ENCODE data around the gene TJP1.
"Not testable (repeated sequence)": the region's sequence is repeated elsewhere in the genome, so short reads cannot be mapped to it uniquely, and the experiment has no call there.

Gene TJP1

GRCh38 chr15:29698030-29698701 is 124.1 kb downstream of the TJP1 start:
- no peak for TF ChIP-seq CTCF (IDR thresholded peaks at IDR 0.05; ENCODE audit: low read depth, low read length)
- DNase-seq (ENCODE audit: extremely low read depth, low read depth), result no peak

GRCh38 chr15:29696950-29697738 is 125.1 kb downstream of the TJP1 start:
- TF ChIP-seq CTCF (IDR thresholded peaks at IDR 0.05; ENCODE audit: low read depth, low read length), result no peak
- no peak for DNase-seq (ENCODE audit: extremely low read depth, low read depth)

DNA sequence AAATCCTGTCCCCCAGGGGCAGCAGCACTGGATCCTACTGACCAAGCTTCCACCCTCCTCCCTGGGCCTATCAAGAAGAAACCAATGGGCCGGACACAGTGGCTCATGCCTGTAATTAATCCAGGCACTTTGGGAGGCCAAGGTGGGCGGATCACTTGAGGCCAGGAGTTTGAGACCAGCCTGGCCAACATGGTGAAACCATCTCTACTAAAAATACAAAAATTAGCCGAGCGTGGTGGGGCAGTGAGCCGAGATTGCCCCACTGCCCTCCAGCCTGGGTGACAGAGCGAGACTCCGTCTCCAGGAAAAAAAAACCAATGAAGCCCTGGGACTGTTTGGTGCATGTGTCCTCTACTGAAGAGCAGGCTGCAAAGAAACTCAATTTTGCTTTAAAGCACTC is 125.8 kb downstream of the TJP1 start:
- DNase-seq (ENCODE audit: extremely low read depth, low read depth), result not testable (repeated sequence)

DNA sequence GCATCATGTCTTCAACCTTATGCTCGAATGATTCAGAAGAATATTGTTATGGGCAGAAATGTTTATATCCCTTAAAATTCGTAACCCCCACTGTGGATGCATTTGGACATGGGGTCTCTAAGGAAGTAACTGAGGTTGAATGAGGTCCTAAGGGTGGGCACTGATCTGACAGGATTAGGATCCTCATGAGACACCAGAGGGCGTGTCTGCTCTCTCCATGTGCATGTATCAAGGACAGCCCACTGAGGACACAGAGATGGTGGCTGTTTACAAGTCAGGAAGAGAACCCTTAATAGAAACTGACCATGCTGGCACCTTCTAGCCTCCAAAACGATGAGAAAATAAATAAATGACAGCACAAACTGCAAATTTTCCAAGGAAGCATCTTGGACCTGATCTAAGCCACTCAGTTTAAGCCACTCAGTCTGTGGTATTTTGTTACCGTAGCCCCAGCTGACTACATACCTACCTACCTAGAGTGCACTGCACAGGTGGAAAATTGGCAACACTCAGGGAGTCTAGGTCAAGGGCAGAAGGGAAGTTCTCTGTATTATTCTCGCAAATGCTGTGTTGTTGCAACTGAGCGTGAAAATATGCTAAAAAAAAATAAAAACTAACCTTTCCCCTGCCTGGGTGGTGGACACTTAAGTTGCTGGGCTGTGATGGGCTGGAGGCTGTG is 126.6 kb downstream of the TJP1 start:
- no peak for DNase-seq (ENCODE audit: extremely low read depth, low read depth)

GRCh38 chr15:29693225-29693624 is 129.0 kb downstream of the TJP1 start:
- no peak for TF ChIP-seq CTCF (IDR thresholded peaks at IDR 0.05; ENCODE audit: low read depth, low read length)

More for the DNA sequence above, 126.6 kb downstream of the TJP1 start:
- TF ChIP-seq CTCF (IDR thresholded peaks at IDR 0.05; ENCODE audit: low read depth, low read length), result no peak

GRCh38 chr15:29692527-29692926 is 129.7 kb downstream of the TJP1 start:
- DNase-seq (ENCODE audit: extremely low read depth, low read depth), result no peak
- TF ChIP-seq CTCF (IDR thresholded peaks at IDR 0.05; ENCODE audit: low read depth, low read length), result peak; percentile 16

More at GRCh38 chr15:29693225-29693624, 129.0 kb downstream of the TJP1 start:
- no peak for DNase-seq (ENCODE audit: extremely low read depth, low read depth)

DNA sequence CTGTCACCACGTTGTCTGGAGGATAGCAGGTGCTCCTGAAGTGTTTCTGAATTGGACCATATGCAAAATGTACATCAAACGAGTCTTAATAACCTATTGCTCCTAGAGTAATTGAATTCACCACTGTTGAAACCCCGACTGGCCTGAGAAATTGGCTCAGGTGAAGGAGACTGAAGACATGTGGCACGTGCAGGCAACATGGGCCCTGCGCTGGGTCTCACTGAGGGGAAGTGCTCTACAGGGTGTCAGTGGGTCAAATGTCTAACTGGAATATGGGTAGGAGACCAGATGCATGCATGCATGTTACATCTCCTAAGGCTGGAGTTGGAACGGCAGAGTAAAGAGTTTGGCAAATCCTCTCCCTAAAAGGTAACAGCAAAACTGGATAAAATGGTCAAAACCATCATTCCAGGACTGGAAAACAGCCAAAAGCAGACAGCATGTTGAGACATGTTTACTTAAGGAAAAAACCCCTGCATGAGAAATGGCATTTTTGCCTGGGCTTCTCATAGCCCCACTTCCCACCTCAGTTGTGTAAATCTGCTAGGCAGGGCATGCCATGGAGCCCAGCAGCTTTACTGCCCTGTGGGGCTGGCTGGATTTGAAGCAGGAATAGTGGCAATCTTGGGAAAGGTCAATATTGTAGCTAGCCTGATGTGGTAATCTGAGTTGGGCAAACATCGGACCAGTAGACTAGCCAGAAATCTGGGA is 131.3 kb downstream of the TJP1 start:
- no peak for DNase-seq (ENCODE audit: extremely low read depth, low read depth)
- no peak for TF ChIP-seq CTCF (IDR thresholded peaks at IDR 0.05; ENCODE audit: low read depth, low read length)
